SK-N-MC (cell line): Measurements from ENCODE around the gene THYN1.

ENCODE experiments used
- EZH2 ChIP-seq: fragments of 200-600 bp; sonication (generic); IDR thresholded peaks from one replicate; pipeline ENCODE4 v1.6.1; 2017; ENCODE audit warnings: antibody characterized with exemption
- FOXP2 ChIP-seq: optimal IDR thresholded peaks from 2 replicates; pipeline ENCODE3; 2011; ENCODE audit warnings: mild to moderate bottlenecking, moderate library complexity; ENCODE audit not compliant: insufficient read depth; ENCODE audit errors: extremely low read length, control extremely low read depth

DNA sequence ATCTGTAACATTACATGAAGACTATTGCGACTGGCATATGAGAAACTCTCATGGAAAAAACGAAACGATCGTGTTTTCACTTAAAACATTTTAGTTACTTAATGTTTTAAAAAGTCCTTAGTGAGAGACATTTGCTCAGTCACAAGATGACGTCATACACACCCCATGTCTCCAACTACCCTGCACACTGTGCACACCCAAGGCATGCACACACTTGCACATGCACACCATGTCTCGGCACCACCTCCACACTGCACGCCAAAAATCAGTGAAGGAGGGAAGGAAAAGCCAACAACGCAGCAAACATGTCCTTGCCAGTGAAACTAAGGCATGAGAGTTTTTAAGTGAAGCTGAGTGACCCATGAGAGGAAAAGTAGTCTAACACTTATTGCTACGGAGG, 47.4 kb downstream of the THYN1 start:
- TF ChIP-seq EZH2 (no peak), FOXP2 (no peak)
